PFSK-1 (cell line): ENCODE data around the gene C1QTNF5.

Experiments used
- FOXP2 ChIP-seq: optimal IDR thresholded peaks from 2 replicates; pipeline ENCODE3; 2011; ENCODE audit warnings: borderline replicate concordance, control low read depth, inconsistent platforms; ENCODE audit not compliant: insufficient read depth; ENCODE audit errors: extremely low read length, extremely low read depth
- POLR2AphosphoS5 ChIP-seq: IDR thresholded peaks from 2 replicates; pipeline ENCODE4 v1.6.1; 2012; ENCODE audit warnings: low read depth, mild to moderate bottlenecking, control low read depth, low read length, moderate library complexity
- REST ChIP-seq, 2 experiments: IDR thresholded peaks; 2 replicates each; pipeline versions ENCODE4 v1.6.1 to v1.8.0; 2011 to 2012; ENCODE audit warnings: low read depth in 2 of 2, low read length in 2 of 2, control low read depth in 1 of 2, inconsistent platforms in 1 of 2, mild to moderate bottlenecking in 1 of 2, moderate library complexity in 1 of 2; ENCODE audit not compliant: insufficient read depth in 1 of 2
- SIN3A ChIP-seq: IDR thresholded peaks from 2 replicates; pipeline ENCODE4 v1.6.1; 2012; ENCODE audit warnings: mild to moderate bottlenecking, low read length, moderate library complexity, borderline replicate concordance; ENCODE audit not compliant: insufficient read depth
- TAF1 ChIP-seq: IDR thresholded peaks from 2 replicates; pipeline ENCODE4 v1.6.1; 2012; ENCODE audit warnings: low read length, control low read depth, borderline replicate concordance; ENCODE audit not compliant: insufficient read depth

GRCh38 chr11:119366690-119367620 is 26.3 kb upstream of the C1QTNF5 start:
- TF ChIP-seq REST (IDR thresholded peaks at IDR 0.05; ENCODE audit: insufficient read depth in 1 of 2, low read depth in 2 of 2, low read length in 2 of 2) (no peak), POLR2AphosphoS5 (no peak), TAF1 (no peak), FOXP2 (no peak), SIN3A (no peak)
